Right cardiac atrium (tissue), 5 donors: Measurements from ENCODE around the gene GGTLC2. TPM values are rescaled to one million over a fixed set of nuclear protein-coding genes. Genes with fewer than 3 reads are reported as not detected.
A peak's percentile ranks its signal among the peaks of the same experiment; 100 is the strongest.
"Not testable (repeated sequence)": the region's sequence is repeated elsewhere in the genome, so short reads cannot be mapped to it uniquely, and the experiment has no call there.

Experiments used
- ATAC-seq, 2 donors: fragments of 200-7000 bp; cut with Tn5 transposase; one replicate each; pipeline versions ENCODE4 v1.8.0 to v1.9.1; 2020; ENCODE audit warnings: moderate library complexity in 2 of 2, mild to moderate bottlenecking in 1 of 2
- DNase-seq, 3 donors: peaks; one replicate each; pipeline ENCODE4 v3.0.0-alpha.2; 2020
- H3K27ac ChIP-seq: one replicate; pipeline ENCODE4 v1.5.1; 2013; ENCODE audit warnings: mild to moderate bottlenecking, low read length, control low read depth, moderate library complexity
- H3K27me3 ChIP-seq: one replicate; pipeline ENCODE4 v1.6.1; 2013; ENCODE audit not compliant: control insufficient read depth, insufficient read depth
- H3K4me1 ChIP-seq: one replicate; pipeline ENCODE4 v1.6.1; 2013; ENCODE audit warnings: low read length; ENCODE audit not compliant: control insufficient read depth, insufficient read depth
- H3K4me3 ChIP-seq: one replicate; pipeline ENCODE4 v1.5.1; 2013; ENCODE audit warnings: low read length, control low read depth
- H3K9me3 ChIP-seq: one replicate; pipeline ENCODE4 v1.6.1; 2013; ENCODE audit warnings: low read length; ENCODE audit not compliant: control insufficient read depth
- WGBS: extraction: QIAGEN DNeasy Blood & Tissue Kit; methylation state at CpG from one replicate; pipeline ENCODE4 v1.1.7; 2013; 5-methylcytosine and 5-hydroxymethylcytosine counted together
- intact Hi-C, 4 donors: fragments of 100-400 bp; cut with DNase I; formaldehyde crosslinking; loops; one replicate each; pipeline versions ENCODE4 v1.11.0 to v1.14.0; 2022 to 2023
- polyA plus RNA-seq: library from polyadenylated mRNA; stranded (reverse); fragments of 200-250 nt; gene quantifications from one replicate; pipeline ENCODE4 v1.2.3, GENCODE V29; 2013
- total RNA-seq, 4 donors: library from RNA; stranded (reverse); fragmentation: NEBNext Ultra II Directional; extraction: Animal tissue kit (Norgen Biotek cat#: 25700); gene quantifications; one replicate each; pipeline ENCODE4 v1.2.1, GENCODE V29; 2021
- donor health status: healthy with polysubstance abuse.
- donor health status: DM: no; HTN: yes; CAD: no.
- donor health status: DM: no; HTN: no; CAD: no.
- donor health status: DM: no; HTN: yes; CAD: no; lungs with severe emphysema.
- donor health status: DM: yes; HTN: yes; CAD: no.

The GGTLC2 gene
- total and polyA plus RNA-seq, 5 donors: not detected

DNA sequence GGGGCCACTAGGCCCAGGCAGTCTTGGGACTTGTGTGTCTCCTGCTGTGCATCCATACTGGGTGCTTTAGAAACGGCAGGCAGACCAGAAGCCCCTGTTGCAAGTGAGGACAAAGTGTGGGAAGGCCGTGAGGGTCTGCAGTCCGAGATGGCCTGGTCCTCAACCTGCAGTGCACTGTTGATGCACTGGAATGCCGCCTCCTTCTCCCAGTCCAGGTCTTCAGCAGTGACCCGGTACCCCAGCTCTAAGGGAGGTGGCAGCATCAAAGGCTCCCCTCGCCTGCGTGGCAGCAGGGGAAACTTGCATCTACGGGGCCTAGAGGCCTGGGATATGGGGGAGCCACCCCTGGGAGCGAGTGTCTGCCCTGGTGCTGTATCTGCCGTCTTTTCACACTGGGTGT lies 2.2 kb upstream of the GGTLC2 start:
- WGBS: 93% methylated on average over 9 of the region's 10 CpGs
- H3K4me1 ChIP-seq, ATAC-seq, H3K9me3 ChIP-seq, H3K4me3 ChIP-seq, DNase-seq, H3K27ac ChIP-seq, H3K27me3 ChIP-seq, intact Hi-C loops: not testable (repeated sequence)

DNA sequence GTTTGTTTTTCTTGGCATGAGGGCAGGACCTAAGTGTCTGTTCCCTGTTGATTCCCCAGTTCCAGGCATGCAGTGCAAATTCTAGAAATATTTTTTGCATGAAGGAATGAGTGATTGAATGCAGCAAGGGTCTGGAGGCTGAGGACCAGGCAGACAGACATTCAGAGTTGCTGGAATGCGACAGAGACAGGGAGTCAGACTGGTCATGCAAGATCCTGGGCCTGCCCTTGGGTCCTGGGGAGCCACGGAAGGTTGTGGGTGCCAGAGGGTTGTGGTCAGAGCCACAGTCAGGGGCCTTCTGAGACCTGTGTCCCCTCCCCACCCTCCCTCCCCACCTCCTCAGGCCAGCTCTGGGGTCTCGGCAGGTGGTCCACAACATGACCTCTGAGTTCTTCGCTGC lies 1.6 kb downstream of the GGTLC2 start:
- H3K4me1 ChIP-seq, DNase-seq, H3K9me3 ChIP-seq, ATAC-seq, H3K27ac ChIP-seq, H3K27me3 ChIP-seq, intact Hi-C loops, H3K4me3 ChIP-seq: not testable (repeated sequence)
- WGBS: 89% methylated on average over 3 of the region's 4 CpGs

DNA sequence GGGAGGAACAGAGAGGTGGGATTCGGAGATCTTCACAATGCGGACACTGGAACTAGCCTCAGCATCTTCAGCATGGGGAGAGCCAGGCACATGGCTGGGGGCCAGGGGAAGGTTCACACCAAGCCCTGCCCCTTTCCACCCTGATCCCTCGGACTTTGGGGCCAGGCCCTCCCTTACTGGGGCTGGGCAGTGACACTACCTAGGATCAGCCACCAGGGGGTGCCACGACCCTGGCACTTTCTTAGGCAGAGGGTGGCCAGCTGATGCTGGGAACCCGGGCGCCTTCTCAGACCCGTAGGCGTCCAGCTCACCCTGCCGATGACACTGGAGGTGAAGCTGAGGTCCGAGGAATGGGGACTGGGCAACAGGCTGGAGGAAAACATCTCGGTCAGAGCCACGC lies 3.5 kb downstream of the GGTLC2 start:
- H3K4me3 ChIP-seq, H3K9me3 ChIP-seq, H3K27ac ChIP-seq, H3K27me3 ChIP-seq, ATAC-seq, H3K4me1 ChIP-seq, intact Hi-C loops: not testable (repeated sequence)
- 28% methylated on average over 12 of the region's 12 CpGs for WGBS
- DNase-seq: peak in 2 of 3 donors; percentile 63

DNA sequence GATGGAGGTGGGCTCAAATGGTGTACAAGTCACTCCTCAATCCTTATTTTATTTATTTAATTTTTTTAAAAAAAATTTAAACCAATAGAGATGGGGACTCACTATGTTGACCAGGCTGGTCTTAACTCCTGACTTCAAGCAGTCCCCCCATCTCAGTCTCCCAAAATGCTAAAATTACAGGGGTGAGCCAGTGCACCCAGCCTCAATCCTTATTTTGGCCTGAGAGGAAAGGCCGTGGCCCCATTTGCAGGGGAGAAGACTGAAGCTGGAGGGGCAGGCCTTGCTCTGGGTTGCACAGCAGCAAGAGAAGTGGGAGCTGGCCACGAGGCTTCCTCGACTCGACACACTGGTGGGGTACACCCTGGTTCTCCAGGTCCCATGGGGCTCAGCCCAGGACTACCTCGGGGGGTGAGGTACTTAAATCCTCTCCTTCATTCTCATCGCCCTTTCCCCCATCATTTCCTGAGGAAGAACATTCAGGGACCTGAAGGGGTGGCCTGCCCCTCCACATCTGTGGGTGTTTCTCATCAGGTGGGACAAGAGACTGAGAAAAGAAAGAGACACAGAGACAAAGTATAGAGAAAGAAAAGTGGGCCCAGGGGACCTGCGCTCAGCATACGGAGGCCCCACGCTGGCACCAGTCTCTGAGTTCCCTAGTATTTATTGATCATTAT lies 4.6 kb downstream of the GGTLC2 start:
- H3K4me3 ChIP-seq, H3K9me3 ChIP-seq, H3K27ac ChIP-seq, H3K27me3 ChIP-seq, DNase-seq, intact Hi-C loops, H3K4me1 ChIP-seq, ATAC-seq: not testable (repeated sequence)
- 89% methylated on average over 6 of the region's 9 CpGs for WGBS

DNA sequence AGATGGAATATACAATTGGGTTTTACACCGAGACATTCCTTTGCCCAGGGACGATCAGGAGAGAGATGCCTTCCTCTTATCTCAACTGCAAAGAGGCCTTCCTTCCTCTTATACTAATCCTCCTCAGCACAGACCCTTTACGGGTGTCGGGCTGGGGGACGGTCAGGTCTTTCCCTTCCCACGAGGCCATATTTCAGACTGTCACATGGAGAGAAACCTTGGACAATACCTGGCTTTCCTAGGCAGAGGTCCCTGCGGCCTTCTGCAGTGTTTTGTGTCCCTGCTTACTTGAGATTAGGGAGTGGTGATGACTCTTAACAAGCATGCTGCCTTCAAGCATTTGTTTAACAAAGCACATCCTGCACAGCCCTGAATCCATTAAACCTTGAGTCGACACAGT lies 5.3 kb downstream of the GGTLC2 start:
- H3K4me1 ChIP-seq, H3K9me3 ChIP-seq, intact Hi-C loops, H3K4me3 ChIP-seq, ATAC-seq, H3K27ac ChIP-seq, DNase-seq, H3K27me3 ChIP-seq: not testable (repeated sequence)
- WGBS: 43% methylated on average over 4 of the region's 8 CpGs

DNA sequence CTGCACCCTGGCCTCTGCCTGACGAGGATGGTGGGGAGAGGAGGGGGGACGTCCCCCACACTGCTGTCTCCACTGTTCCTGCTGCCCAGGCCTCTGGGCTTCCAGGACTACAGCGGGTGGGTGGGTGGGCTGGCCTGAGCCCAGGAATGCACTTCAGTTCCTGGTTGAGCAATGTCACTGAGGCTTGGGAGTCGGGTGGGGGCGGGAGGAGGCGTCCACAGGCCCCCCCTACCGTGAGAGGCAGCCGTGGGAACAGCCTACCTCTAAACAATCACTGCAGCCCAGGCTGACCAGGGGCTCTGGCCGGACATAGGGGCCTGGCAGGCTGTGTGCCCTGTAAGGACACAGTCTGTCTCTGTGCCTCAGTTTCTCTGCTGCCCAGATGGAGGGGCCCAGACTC lies 6.0 kb downstream of the GGTLC2 start:
- H3K4me3 ChIP-seq, H3K4me1 ChIP-seq, DNase-seq, H3K9me3 ChIP-seq, ATAC-seq, H3K27me3 ChIP-seq, H3K27ac ChIP-seq, intact Hi-C loops: not testable (repeated sequence)
- WGBS: 45% methylated on average over 6 of the region's 9 CpGs

DNA sequence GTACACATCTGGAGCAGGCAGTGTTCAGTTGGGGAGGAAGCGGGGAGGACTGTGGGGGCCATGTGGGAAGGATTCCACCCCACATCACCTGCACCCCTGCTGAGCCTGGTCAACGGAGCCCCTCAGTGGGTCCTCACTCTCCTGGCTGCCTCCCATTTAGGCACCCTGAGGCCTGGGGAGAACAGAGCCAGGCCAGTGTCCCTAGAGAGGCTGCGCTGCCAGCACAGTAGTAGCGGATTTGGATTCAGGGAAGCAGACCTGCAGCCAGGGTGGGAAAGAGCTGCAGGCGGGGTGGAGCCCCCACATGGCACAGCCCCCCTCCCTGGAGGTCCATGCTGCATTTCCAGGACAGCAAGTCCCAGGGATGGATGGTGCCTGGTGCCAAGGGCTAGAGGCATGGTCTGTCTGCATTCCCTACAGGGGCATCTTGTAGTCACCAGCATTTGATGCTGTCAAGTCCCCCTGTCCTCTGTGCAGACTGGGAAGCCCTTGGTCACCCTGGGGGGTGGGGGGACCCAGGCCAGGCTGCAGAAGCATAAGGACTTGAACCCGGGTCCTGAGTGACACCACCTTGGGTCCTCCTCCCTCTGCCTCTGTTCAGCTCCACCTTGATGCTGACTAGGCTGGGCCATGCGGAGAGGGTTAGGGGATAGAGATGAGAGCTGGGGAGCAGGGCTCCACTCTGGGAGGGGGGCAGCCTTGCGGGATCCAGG lies 6.5 kb downstream of the GGTLC2 start:
- H3K4me1 ChIP-seq, H3K27ac ChIP-seq, intact Hi-C loops, H3K4me3 ChIP-seq, H3K27me3 ChIP-seq, ATAC-seq, H3K9me3 ChIP-seq: not testable (repeated sequence)
- peak in 1 of 3 donors; percentile 51 for DNase-seq
- WGBS: 63% methylated on average over 7 of the region's 8 CpGs

DNA sequence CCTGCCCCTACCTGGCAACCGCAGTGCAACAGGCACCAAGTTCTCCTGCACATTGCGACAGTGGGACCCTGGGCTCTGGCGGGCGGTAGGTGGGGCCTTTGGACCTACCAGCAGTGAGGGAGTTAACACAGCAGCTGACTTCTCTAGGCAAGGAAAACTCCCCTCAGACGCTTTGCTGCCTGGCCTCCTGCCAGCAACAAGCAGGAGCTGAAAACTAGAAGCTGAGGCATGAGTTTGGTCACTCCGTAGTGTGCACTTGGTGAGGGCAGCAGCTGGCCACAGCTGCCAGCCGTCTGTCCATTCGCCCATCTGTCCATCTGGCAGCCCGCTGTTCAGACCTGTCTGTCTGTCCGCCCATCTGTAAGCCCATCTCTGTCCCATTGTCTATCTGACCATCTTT lies 7.2 kb downstream of the GGTLC2 start:
- H3K9me3 ChIP-seq, H3K27me3 ChIP-seq, intact Hi-C loops, ATAC-seq, H3K27ac ChIP-seq, H3K4me3 ChIP-seq, H3K4me1 ChIP-seq: not testable (repeated sequence)
- 11% methylated on average over 7 of the region's 10 CpGs for WGBS
- peak; percentile 23 to 87 (median 77) for DNase-seq

DNA sequence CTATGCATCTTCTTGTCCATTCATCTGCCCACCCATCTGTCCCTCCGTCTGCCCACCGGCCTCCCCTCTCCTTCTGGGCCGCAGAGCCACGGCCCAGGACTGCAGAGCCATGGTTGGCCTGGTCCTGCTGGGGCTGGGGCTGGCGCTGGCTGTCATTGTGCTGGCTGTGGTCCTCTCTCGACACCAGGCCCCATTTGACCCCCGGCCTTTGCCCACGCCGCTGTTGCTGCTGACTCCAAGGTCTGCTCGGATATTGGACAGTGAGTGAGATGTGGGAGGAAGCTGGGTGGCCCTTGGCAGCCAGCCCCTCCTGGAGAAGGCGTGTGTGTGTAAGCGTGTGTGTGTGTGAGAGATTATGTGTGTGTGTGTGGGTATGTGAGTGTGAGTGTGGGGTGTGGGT lies 7.7 kb downstream of the GGTLC2 start:
- WGBS: 34% methylated on average over 12 of the region's 12 CpGs
- H3K4me3 ChIP-seq, ATAC-seq, H3K27me3 ChIP-seq, intact Hi-C loops, H3K9me3 ChIP-seq, H3K27ac ChIP-seq, H3K4me1 ChIP-seq: not testable (repeated sequence)
- peak in 2 of 3 donors; percentile 48 to 60 for DNase-seq

DNA sequence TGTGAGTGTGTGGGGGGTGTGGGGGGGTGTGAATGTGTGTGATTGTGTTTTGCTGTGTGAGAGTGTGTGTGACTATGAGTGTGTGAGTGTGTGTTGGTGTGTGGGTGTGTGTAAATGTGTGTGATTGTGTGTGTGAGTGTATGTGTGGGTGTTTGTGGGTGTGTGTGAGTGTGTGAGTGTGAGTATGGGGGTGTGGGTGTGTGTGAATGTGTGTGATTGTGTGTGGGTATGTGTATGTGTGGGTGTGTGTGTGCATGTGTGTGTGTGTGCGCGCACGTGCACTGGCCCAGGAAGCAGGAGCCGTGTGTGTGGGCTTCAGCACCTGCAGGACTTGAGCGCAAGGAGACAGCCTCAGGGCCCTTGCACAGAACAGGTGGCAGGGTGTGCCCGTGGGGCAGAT lies 8.2 kb downstream of the GGTLC2 start:
- H3K9me3 ChIP-seq, H3K4me3 ChIP-seq, H3K27me3 ChIP-seq, H3K4me1 ChIP-seq, ATAC-seq, DNase-seq, H3K27ac ChIP-seq, intact Hi-C loops: not testable (repeated sequence)
- 90% methylated on average over 6 of the region's 6 CpGs for WGBS

DNA sequence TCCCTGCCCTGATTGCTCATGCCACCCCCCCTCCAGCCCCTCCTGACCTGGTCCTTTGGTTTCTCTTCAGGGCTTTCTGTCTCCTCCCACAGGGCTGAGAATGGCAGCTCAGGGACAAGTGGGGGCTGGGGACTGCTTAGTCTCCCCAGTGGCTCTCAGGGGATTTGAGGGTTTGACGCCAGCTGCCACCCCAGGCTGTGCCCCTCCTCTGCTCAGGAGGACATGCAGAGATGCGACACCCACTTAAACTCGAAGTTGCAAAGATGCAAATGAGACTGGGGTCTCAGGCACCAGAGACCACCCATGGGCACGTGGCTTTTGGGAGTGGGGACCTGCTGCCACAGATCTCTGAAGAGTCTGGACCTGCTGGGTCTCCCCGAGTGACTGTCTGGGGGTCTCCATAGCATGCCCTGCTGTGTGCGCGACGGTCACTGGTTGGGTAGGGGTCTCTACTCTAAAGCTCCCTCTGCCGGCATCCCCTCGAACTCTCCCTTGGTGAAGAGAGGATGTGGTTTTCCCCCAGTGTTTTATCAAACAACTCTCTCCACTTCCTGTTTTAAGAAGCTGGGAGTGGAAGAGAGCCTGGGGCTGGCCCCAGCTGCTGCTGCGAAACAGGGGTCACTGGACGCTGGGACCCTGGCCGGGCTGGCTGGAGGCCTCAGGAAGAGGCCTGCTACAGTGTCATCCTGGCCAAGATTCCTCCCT lies 9.4 kb downstream of the GGTLC2 start:
- H3K9me3 ChIP-seq, ATAC-seq, H3K27me3 ChIP-seq, intact Hi-C loops, H3K4me1 ChIP-seq, H3K27ac ChIP-seq, H3K4me3 ChIP-seq, DNase-seq: not testable (repeated sequence)
- WGBS: 34% methylated on average over 6 of the region's 13 CpGs
